Measurements from ENCODE around the gene RHBDF2. TPM values are rescaled to one million over a fixed set of nuclear protein-coding genes. Genes with fewer than 3 reads are reported as not detected.

The RHBDF2 gene
- total RNA-seq = 4.9 and 5.5 TPM in 2 replicates
- polyA plus RNA-seq = 11.0 and 11.7 TPM in 2 replicates

- peaks cover 11% of the 10 kb centered on the region for H3K79me2 ChIP-seq
Measured at GRCh38 chr17:76501018-76501826, at the start of gene RHBDF2. Gene RHBDF2, minus strand, starts transcription at chr17:76501423. Its CDS starts 19,899 bp downstream, at chr17:76481524.

GRCh38 chr17:76549539-76549938 is 48.3 kb upstream of the RHBDF2 start:
- no peaks in the 10 kb centered on the region for H3K9me2 ChIP-seq (replicated peaks; ENCODE audit: insufficient read depth)
- H3K79me2 ChIP-seq = no peaks in the 10 kb centered on the region
- 78% methylated on average over 7 of the region's 7 CpGs for WGBS (ENCODE audit: low lambda C conversion rate, missing lambda C conversion rate)
- H2AFZ ChIP-seq = no peak overlapping the region
- no peaks in the 10 kb centered on the region for H4K20me1 ChIP-seq (ENCODE audit: insufficient read depth, poor library complexity, severe bottlenecking)
- H3K36me3 ChIP-seq (replicated peaks; ENCODE audit: insufficient read depth, low read depth) = no peaks in the 10 kb centered on the region
- no peak for TF ChIP-seq EZH2phosphoT487 (IDR thresholded peaks at IDR 0.05; ENCODE audit: low read depth, severe bottlenecking, unreplicated experiment)
- TF ChIP-seq EZH2 (IDR thresholded peaks at IDR 0.05; ENCODE audit: borderline replicate concordance) = no peak
- no peak for TF ChIP-seq CTCF (IDR thresholded peaks at IDR 0.05; ENCODE audit: poor library complexity)
- H3K4me2 ChIP-seq = no peak overlapping the region
- H3K9me3 ChIP-seq (ENCODE audit: low read depth) = no peaks in the 10 kb centered on the region
- H3K27me3 ChIP-seq = no peaks in the 10 kb centered on the region
- H3K4me3 ChIP-seq = no peak overlapping the region
- H3K4me1 ChIP-seq (ENCODE audit: insufficient read depth) = peaks cover 43% of the 10 kb centered on the region
- H3K27ac ChIP-seq = no peak overlapping the region
- no peak for DNase-seq (ENCODE audit: low spot score)

More at GRCh38 chr17:76501018-76501826, at the start of gene RHBDF2:
- no peaks in the 10 kb centered on the region for H3K36me3 ChIP-seq (replicated peaks; ENCODE audit: insufficient read depth, low read depth)
- peak within 1 kb of the TSS; percentile 77 for H2AFZ ChIP-seq
- peaks cover 26% of the 10 kb centered on the region for H3K4me1 ChIP-seq (ENCODE audit: insufficient read depth)
- peak; percentile 94 for DNase-seq (ENCODE audit: low spot score)
- no peaks in the 10 kb centered on the region for H3K9me3 ChIP-seq (ENCODE audit: low read depth)
- WGBS (ENCODE audit: low lambda C conversion rate, missing lambda C conversion rate) = 10% methylated on average over 14 of the region's 72 CpGs
- H3K27me3 ChIP-seq = no peaks in the 10 kb centered on the region
- no peaks in the 10 kb centered on the region for H4K20me1 ChIP-seq (ENCODE audit: insufficient read depth, poor library complexity, severe bottlenecking)
- peak within 1 kb of the TSS; percentile 92 for H3K4me2 ChIP-seq
- H3K4me3 ChIP-seq = peak within 1 kb of the TSS; percentile 87
- no peaks in the 10 kb centered on the region for H3K9me2 ChIP-seq (replicated peaks; ENCODE audit: insufficient read depth)
- peak within 1 kb of the TSS; percentile 51 for H3K27ac ChIP-seq
- TF ChIP-seq CTCF (IDR thresholded peaks at IDR 0.05; ENCODE audit: poor library complexity) = no peak

GRCh38 chr17:76549215-76549518 is 47.9 kb upstream of the RHBDF2 start:
- H3K36me3 ChIP-seq (replicated peaks; ENCODE audit: insufficient read depth, low read depth) = no peaks in the 10 kb centered on the region

More at GRCh38 chr17:76549215-76549518, 47.9 kb upstream of the RHBDF2 start:
- WGBS (ENCODE audit: low lambda C conversion rate, missing lambda C conversion rate) = 87% methylated on average over 9 of the region's 9 CpGs
- H3K4me3 ChIP-seq = no peak overlapping the region
- H3K79me2 ChIP-seq = no peaks in the 10 kb centered on the region
- no peaks in the 10 kb centered on the region for H3K27me3 ChIP-seq
- H4K20me1 ChIP-seq (ENCODE audit: insufficient read depth, poor library complexity, severe bottlenecking) = no peaks in the 10 kb centered on the region
- no peak overlapping the region for H3K4me2 ChIP-seq
- TF ChIP-seq EZH2phosphoT487 (IDR thresholded peaks at IDR 0.05; ENCODE audit: low read depth, severe bottlenecking, unreplicated experiment) (no peak), CTCF (IDR thresholded peaks at IDR 0.05; ENCODE audit: poor library complexity) (no peak), EZH2 (IDR thresholded peaks at IDR 0.05; ENCODE audit: borderline replicate concordance) (no peak)
- H3K27ac ChIP-seq = peak overlapping the region; percentile 51
- no peak overlapping the region for H2AFZ ChIP-seq
- H3K9me2 ChIP-seq (replicated peaks; ENCODE audit: insufficient read depth) = no peaks in the 10 kb centered on the region
- DNase-seq (ENCODE audit: low spot score) = no peak
- H3K9me3 ChIP-seq (ENCODE audit: low read depth) = no peaks in the 10 kb centered on the region
- H3K4me1 ChIP-seq (ENCODE audit: insufficient read depth) = peaks cover 46% of the 10 kb centered on the region
